DMS 273 treated with DMSO at 0.1 percent for 48 hours (cell line): ENCODE measurements around the gene FCN1.
"Not testable (repeated sequence)": the region's sequence is repeated elsewhere in the genome, so short reads cannot be mapped to it uniquely, and the experiment has no call there.

ENCODE experiments used
- DNase-seq: peaks from one replicate; lab custom pipeline; 2025; lab: John Stamatoyannopoulos, UW

FCN1 gene

DNA sequence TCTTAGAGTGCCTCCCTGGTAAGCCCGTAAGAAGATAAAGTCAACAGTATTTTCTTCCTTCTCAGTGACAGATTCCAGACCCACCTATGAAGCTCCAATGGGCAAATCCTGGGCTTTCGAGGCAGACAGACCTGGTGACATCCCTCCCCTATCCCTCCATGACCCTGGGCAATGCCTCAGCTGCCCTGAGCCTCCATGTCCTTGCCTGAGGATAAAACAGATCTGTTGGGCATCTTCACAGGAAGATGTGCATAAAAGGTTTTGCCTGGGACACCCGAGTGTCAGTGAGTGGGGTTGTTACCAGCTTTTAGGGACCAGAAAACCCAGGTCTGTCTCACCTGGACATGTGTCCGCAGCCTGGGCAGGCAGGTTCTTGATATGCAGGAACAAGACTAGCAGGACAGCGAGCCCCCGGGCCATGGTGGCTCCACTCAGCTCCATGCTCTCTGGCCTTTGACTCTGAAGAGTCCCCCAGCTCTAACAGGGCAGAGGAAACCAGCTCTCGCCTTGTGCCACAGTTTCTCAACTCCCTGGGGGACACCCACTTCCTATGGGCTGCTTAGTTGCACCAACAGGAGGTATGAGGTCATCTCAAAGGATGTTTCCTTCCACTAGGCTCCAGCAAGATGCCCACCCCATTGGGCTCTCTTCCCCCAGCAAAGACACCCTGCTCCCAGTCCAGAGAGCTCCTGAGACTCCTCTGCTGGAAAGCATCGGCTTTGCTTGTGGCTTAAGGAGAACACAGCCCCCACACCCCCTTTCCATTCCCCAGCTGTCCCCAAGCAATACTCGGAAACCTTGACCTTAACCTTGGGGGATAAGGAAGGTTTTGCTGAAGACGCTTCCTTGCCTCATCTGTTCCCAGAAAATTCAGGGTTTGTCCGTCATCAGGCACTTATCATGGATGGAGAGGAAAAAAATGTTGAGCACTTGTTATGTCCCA is at the start of gene FCN1:
FCN1 (minus strand) TSS at position 482 of the 943 bp plus-strand sequence; CDS start at position 441, 41 bp downstream.
- no peak for DNase-seq

DNA sequence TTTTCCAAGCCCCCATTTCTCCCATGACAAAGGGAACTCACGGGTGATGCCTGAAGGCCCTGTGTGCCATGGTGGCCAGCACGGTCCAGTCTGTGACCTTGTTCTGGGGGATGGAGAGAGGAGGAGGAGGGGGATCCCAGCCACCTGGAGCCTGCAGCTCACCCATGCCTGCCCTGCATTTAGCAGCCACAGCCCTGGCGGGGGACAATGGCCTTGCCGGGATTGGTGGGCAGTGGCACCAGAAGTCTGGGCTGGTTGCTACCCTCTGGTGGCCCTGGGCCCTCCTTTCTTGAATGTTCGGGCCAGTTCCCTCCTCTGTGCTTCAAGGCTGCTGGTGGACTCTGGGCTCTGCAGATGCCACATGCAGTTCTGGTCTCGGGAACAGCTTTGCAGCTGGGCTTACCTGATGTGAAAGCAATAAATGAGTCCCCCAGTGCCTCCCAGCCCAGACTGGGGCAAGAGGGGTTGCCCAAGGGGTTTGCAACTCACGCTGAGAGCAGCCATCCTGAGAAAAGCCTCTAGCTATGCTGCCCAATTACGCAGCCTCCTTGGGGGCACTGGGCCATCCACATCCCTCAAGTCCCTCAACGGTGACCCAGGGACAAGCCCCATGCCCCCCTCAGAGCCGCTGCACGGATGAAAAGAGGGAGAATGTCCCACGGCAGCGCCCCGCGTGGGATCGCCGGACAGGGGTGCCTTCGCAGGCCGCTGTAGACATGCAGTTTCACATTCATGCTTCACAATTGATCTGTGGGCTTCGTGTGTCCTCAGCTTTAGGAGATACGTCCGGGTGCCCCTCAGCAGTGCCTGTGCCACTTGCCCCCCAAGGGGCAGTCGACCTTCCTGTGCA is 49.2 kb upstream of the FCN1 start:
- no peak for DNase-seq

DNA sequence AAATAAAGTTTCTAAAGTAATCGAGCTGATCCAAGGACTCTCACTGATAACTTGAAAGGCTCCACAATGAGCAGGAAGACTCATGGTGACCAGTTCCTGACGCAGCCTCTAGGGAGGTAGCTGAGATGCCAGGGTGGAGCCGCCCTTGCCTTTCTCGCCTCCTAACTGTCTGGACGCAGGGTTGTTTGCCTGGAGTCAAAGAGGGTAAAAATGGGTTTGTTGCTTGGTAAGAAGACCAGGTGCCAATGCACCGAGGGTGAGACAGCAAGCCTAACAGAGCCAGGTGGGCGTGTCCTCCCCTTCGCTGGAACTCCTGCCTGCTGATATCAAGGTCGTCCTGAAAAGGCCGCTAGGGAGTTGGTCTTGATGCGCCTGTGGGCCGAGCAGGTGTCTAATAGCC is 48.6 kb upstream of the FCN1 start:
- no peak for DNase-seq

DNA sequence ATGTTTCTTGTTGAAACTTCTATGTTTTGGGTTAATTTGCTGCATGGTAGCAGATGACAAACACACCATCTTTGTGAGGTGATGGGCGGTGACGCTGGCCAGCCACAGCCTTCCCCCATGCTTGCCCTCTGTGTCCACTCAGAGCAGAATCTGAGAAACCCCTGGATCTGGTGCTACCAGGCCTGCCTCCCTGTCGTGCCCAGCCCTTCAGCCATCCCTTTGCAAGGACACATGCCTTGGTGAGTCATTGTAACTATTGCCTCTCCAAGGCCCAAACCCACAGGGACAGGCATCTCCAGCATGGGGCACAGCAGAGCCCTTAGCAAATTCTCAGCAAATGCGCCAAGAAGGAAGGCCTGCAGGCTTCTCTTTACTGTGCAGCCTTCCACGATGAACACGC is 48.1 kb upstream of the FCN1 start:
- DNase-seq = no peak

DNA sequence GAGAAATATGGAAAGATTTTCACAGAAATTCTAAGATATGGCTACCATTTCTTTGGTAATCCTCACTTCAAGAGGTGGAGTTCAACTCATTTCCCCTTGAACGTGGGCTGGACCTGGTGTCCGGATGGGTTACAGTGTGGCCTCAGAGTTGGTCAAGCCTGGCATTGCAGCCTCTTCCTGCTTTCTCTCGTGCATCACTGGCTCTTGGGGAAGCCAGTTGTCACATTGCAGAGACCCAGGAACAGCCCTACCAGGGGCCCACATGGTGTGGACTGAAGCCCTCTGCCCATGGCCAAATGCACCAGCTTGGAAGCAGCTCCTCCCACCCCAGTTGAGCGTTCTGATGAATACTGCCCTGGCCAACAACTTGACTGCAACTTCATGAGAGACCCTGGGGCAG is 47.7 kb upstream of the FCN1 start:
- no peak for DNase-seq

DNA sequence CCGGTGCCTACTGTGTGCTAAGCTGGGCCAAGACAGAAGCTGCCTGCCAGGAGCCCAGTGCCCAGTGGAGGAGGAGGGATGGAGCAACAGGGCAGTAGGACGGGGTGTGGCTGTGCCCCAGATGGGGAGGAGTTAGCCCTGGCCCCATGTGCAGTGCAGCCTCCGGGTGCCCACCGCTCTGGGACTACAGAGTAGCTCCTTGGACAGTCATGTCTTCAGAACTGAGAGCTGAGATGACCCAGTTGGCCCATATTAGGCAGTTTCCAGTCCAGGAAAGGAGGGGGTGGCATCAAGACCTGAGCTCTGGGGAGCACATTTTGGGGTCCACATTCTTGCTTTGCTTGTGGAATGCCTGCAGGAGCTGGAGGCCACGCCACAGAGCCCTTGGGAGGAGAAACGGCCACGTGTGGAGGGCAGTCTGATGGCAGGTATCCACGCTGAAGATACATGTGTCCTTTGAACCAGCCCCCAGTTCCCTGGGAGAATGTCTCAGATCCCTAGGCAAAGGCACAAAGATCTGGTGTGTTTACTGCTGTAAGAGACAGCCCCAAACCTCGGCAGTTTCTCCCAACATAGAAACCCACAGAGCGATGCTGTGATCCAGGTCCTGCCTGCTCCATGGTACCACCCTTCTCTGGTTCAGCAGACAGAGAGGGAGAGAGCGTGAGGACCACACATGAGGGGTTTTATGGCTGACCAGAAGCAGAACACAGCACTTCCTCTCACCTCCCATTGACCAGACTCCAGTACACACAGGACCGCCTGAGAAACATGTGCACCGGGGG is 46.8 kb upstream of the FCN1 start:
- no peak for DNase-seq

DNA sequence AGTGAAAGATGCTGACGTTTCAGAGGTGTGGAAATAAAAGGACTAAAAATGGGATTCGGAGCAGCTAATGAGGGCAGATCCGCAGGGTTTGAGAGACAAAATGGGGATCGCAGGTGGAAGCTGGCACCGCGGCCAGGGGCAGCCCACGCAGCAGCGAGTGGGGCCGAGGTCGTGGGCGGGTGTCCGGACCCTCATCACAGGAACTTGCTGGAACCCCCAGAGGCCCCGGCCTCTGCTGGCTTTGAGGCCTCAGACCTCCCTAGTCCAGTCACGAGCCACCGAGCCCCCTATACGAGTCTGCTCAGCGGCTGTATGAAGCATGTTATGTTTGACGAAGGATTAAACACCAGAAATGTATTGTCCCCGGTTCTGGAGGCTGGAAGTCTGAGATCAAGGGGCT is 45.8 kb upstream of the FCN1 start:
- no peak for DNase-seq

DNA sequence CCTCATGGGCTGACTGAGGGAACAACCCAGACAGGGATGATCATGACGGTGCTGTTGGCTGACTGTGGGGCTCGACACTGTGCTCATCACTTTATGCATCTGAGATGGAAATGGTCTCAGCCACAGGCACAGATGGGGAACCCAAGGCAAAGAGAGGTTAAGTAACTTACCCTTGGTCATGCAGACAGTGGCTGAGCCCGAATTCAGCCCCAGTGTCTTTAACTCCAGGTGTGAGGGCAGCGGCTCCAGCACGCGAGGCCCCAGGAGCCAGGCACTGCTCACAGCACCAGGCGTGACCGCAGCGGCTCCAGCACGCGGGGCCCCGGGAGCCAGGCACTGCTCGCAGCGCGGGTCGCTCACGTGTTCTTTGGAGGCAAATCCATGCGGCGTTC is 45.3 kb upstream of the FCN1 start:
- no peak for DNase-seq

DNA sequence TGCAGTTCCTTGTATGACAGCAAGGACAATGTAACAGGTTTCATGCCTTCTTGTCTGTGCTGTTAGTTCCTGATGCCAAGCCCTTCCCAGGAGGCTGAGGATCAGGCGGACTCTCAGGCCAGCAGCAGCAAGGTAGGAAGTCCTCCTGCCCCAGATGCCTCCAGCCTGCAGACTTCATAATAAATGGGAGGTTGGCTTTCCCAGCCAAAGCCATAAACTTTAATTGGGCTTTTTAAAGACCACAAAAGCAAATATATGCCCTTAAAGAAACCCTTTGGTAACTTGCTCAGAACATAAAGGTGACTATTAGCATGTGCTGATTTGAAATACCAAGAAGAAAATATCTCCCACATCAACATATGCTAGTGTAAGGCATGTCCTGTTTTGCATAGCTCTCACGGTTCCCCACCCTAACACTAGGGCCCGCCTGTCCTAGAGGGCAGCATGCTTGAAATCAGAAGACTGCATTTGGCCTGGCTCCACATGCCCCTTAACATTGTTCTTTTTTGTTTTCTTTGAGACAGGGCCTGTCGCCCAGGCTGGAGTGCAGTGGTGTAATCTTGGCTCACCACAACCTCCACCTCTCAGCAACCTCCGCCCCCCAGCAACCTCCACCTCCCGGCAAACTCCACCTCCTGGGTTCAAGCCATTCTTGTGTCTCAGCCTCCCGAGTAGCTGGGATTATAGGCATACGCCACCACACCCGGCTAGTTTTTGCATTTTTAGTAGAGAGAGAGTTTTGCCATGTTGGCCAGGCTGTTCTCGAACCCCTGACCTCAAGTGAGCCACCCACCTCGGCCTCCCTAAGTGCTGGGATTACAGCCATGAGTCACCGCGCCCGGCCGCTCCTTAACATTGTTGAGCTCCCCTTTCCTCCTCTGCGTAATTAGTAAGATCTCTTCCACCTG is 44.6 kb upstream of the FCN1 start:
- DNase-seq = no peak

DNA sequence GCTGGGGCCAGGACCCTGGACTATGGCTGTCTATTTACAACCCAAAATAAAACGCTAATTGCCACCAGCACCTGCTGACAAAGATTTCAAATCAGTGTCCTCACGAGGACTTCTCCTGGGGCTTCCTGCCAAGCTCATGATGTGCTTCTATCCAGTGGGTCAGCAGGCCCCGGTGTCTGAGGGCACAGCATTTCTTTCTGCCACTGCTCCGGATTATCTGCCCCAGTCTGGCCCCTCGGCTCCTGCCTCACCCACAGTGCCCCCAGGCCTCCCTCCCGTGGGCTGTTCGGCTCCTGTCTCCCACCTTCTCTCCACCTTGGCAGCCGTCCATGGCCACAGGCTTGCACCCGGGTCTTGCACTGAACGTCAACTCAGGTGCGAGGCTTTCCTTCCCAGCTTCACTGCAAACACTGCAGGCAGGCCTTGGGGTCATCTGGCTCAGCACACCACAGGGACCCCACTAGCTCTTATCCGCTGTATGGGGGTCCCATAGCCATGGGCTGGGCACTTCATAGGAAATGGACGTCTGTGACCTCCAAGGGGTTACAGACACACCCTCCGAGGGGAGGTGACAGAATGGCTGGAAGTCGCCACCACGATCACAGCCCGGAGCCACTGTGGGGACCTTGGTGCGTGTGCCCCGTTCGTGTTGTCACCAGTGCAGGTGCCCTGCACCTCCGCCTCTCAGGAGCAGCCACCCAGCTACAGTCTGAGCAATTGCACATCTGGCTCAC is 43.8 kb upstream of the FCN1 start:
- DNase-seq = no peak

DNA sequence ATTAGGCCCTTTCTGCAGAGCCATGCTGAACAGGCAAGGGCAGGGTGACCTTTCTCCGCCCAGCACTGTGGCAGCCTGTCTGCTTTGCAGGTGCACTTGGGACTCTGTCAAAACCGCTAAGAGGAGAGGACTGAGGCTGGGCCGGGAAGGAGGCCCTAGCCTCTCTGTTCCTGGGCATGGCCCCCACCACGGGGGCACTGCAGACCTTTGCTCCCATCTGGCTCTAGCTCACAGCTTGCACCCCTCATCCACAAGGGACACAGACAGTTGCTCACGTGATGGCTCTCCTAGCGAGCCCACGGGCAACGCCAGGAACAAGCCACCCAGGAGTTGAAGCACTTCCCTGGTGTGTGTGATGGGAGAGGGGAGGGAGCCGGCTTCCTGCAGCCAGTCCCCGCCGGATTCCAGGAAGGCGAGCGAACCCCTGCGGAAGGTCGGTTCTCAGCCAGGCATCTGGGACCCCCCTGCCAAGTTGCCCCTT is 43.0 kb upstream of the FCN1 start:
- DNase-seq = no peak

DNA sequence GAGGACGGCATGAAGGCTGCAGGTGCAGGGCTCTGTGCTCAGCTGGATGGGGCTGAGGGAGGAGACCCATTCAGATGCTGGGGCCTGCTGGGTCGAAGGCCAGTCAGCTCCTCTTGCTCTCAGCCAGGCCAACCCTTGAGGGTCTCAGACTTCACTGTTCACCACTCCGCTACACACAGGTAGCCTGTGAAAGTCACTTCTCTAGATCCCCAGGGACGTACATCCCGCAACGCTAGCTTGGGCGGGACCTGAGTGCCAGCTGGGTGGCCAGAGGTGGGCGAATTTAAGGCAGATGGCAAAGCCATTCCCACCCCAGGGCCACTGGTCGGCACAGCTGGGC is 42.2 kb upstream of the FCN1 start:
- DNase-seq = no peak

DNA sequence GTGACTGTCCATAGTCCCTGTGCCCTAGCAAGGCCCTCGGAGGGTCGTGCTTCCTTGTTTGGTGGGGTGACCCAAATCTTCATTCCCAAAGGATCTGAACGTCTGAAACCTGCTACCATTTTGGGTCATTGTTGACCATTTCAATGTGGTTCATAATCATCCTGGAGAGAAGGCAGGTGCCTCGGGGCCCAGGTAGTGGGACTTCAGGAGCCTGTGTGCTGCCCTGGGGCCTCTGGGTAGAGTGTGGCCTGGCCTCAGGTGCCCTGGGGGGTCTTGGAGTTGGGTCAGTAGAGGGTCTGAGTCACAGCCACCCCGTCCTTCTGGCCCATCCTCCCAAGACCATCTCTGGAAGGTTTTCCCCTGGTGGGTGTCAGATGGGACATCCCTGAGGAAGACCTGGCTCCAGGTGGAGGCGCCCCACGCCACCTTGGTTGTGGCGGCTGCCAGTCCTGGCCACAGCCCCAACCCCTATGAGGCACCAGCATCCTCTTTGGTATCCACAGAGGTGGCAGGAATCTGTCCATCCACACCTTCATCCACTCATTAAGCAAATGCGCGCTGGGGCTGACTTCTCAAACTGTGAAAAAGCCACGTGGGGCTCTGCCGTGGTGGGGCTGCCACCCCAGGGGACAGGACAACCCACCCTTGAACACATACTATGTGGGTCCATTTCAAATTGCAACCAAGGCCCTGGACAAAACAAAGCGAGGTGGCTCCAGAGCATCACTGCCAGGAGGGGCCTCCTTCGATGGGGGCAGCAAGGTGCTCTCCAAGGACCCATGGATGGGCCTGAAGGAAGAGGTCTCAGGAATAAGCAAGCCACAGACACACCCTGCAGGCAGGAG is 41.6 kb upstream of the FCN1 start:
- no peak for DNase-seq

DNA sequence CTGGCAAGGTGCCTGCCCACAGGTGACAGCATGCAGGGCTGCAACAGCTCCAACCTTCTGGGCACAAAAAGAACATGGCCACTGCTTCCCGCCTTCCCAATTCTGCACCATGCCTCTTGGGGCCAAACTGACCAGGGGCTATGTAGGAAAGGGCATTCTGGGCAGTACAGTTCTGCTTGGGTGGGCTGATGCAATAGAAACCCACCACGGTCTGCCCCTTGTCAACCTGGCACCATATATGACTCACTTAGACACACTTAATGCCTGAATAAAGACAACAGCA is 40.2 kb upstream of the FCN1 start:
- no peak for DNase-seq

DNA sequence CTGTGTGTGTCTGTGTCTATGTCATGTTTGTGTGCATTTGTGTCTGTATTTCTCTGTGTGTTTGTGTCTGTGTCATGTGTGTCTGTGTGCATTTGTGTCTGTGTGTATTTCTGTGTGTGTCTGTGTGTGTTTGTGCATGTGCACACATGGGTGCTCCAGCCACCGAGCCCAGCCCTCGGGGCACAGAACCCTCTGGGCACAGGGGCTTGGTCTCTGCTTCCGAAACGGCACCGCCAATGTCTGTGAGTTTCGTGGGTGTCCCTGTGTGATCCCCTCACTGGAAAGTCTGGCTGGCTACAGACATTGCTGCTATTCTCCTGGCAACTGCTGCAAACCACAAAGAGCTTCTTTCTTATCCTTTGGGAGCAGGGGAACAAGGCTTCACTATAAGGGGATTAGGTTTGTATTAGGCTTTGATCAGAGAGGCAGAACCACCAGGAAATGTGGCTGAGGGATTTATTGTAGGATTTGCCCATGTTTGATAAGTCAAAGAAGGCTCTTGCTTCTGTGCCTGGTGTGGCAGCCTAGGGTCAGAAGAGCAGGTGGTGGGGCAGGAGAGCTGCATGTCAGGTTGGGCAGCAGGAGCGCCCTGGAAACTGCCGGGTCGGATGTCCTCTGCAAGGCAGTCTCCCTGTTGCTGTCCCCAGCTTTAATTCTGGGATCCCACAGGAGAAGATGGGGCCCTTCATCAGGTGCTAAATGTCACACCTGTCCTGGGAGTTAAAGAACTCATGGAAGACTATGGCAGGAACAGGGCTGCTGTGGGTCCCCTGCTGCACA is 39.6 kb upstream of the FCN1 start:
- DNase-seq = no peak

DNA sequence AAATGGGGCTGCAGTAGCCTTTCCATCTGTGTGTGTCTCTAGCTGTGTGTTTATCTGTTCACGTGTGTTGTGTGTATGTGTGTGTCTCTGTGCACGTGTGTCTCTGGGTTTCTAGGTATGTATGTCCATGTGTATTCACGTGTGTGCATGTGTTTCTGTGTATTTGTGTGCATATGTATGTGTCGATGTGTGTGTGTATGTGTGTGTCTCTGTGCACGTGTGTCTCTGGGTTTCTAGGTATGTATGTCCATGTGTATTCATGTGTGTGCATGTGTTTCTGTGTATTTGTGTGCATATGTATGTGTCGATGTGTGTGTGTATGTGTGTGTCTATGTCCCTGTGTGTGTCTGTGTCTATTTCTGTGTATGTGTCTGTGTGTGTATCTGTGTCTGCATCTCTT is 38.7 kb upstream of the FCN1 start:
- not testable (repeated sequence) for DNase-seq

DNA sequence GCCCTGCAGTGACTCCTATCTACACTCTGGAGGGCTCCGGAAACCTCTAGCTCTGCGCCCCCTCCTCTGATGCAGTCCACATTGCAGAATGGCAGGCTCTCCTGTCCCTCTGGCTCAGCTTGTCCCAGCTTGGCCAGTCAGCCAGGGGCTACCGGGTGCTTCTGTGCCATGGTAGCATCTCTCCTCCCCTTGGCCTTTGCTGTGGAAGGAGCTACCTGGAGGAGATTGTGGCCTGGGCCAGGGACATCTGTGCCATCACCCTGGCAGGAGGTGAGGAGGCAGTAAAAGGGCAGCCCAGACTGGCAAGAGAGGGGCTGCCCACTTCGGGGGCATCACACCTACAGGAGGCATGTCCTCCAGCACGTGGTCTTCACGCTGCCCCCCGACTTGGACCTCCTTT is 38.1 kb upstream of the FCN1 start:
- no peak for DNase-seq

DNA sequence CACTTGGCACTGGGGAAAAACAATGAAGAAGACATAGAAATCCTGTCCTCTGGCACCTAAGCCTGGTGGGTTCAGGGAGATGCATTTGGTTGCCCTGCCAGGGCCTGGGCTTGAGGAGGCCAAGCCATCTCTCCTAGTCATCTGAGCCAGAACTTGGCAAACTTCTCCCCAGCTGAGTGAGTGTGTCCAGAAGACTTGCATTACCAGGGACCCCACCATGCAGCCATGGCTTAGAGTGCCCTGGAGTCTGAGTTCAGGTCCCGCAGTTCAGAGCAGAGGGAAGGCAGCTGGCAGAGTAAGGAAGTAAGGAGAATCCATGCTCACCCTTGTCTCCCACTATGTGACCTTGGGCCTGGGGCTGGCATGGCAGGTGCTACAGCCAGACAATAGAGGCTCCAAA is 37.4 kb upstream of the FCN1 start:
- DNase-seq = no peak

DNA sequence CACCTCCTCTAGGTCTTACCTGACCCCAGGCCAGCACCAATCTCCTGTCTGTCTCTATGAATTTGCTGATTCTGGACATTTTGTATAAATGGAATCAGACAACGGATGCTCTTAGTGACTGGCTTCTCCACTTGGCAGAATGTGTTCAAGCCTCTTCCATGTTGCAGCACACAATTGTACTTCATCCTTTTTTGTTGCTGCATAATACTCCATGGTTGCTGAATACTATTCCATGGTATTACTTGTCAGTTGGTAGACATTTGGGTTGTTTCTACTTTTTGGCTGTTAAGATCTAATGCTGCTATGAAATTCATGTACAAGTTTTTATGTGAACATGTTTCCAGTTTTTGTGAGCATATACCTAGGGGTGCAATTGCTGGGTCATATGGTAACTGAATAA is 34.3 kb upstream of the FCN1 start:
- no peak for DNase-seq
